Stimulated activated CD8-positive, alpha-beta memory T cell treated with anti-CD3 and anti-CD28 coated beads, Interleukin-2, amount 100 ng/mL, for 1 hour (primary cell): ENCODE data around the gene CLSTN2.

Experiments used
- DNase-seq, 2 donors: peaks; one replicate each; pipeline ENCODE4 v3.0.0-alpha.2; 2020; ENCODE audit warnings: low read depth in 2 of 2

The CLSTN2 gene

GRCh38 chr3:140501770-140502364, 566.9 kb downstream of the CLSTN2 start:
- no peak for DNase-seq

GRCh38 chr3:140505213-140505612, 570.2 kb downstream of the CLSTN2 start:
- no peak for DNase-seq

GRCh38 chr3:140505876-140506275, 570.9 kb downstream of the CLSTN2 start:
- no peak for DNase-seq

GRCh38 chr3:140508550-140508949, 573.6 kb downstream of the CLSTN2 start:
- DNase-seq = no peak

- no peak for DNase-seq
These were observed 574.5 kb downstream of the CLSTN2 start for GRCh38 chr3:140509534-140509933.

GRCh38 chr3:140510303-140510861, 575.4 kb downstream of the CLSTN2 start:
- DNase-seq = no peak

GRCh38 chr3:140521751-140522445, 586.9 kb downstream of the CLSTN2 start:
- no peak for DNase-seq

GRCh38 chr3:140522653-140523380, 587.8 kb downstream of the CLSTN2 start:
- no peak for DNase-seq

GRCh38 chr3:140523600-140523999, 588.6 kb downstream of the CLSTN2 start:
- DNase-seq = no peak

- DNase-seq = no peak
These were observed 592.2 kb downstream of the CLSTN2 start for GRCh38 chr3:140527156-140527555.

- DNase-seq = no peak
These were observed 594.1 kb downstream of the CLSTN2 start for GRCh38 chr3:140529096-140529495.

- DNase-seq = no peak
These were observed 594.6 kb downstream of the CLSTN2 start for GRCh38 chr3:140529558-140529957.

- DNase-seq = no peak
These were observed 595.1 kb downstream of the CLSTN2 start for GRCh38 chr3:140530131-140530530.

- no peak for DNase-seq
These were observed 595.6 kb downstream of the CLSTN2 start for GRCh38 chr3:140530603-140531002.

- DNase-seq = no peak
These were observed 597.9 kb downstream of the CLSTN2 start for GRCh38 chr3:140532793-140533330.

GRCh38 chr3:140536926-140537726, 602.1 kb downstream of the CLSTN2 start:
- no peak for DNase-seq

- DNase-seq = no peak
These were observed 602.7 kb downstream of the CLSTN2 start for GRCh38 chr3:140537727-140538082.

GRCh38 chr3:140540262-140540661, 605.3 kb downstream of the CLSTN2 start:
- DNase-seq = no peak

- no peak for DNase-seq
These were observed 607.1 kb downstream of the CLSTN2 start for GRCh38 chr3:140541975-140542653.

- no peak for DNase-seq
These were observed 610.2 kb downstream of the CLSTN2 start for GRCh38 chr3:140545197-140545596.

- no peak for DNase-seq
These were observed 610.8 kb downstream of the CLSTN2 start for GRCh38 chr3:140545756-140546155.
